Measurements from ENCODE around the gene SLC14A1.

GRCh38 chr18:45690975-45691815, 32.8 kb upstream of the SLC14A1 start:
- TF ChIP-seq SRSF1 (optimal IDR thresholded peaks at IDR 0.05; ENCODE audit: low read depth, low read length) (no peak), SUZ12 (IDR thresholded peaks at IDR 0.05; ENCODE audit: low read depth, low read length) (no peak), BRCA1 (CRISPR knock-in tag; IDR thresholded peaks at IDR 0.05) (no peak), MED1 (CRISPR knock-in tag; IDR thresholded peaks at IDR 0.05) (no peak), CREM (IDR thresholded peaks at IDR 0.05) (no peak), CREM (CRISPR knock-in tag; IDR thresholded peaks at IDR 0.05) (no peak), EED (CRISPR knock-in tag; IDR thresholded peaks at IDR 0.05) (no peak), ZBTB10 (CRISPR knock-in tag; IDR thresholded peaks at IDR 0.05; ENCODE audit: borderline replicate concordance) (no peak)

All from HepG2 (cell line).